ENCODE data around the gene PRKG1. TPM values are rescaled to one million over a fixed set of nuclear protein-coding genes. Genes with fewer than 3 reads are reported as not detected.
"Not testable (repeated sequence)": the region's sequence is repeated elsewhere in the genome, so short reads cannot be mapped to it uniquely, and the experiment has no call there.

PRKG1 gene
- total RNA-seq, 4 donors from 2014 or later: 17.1 to 36.4 (median 25.8) TPM

GRCh38 chr10:52197098-52197497, 1122.8 kb downstream of the PRKG1 start:
- no peak for TF ChIP-seq CTCF (IDR thresholded peaks at IDR 0.05)
- DNase-seq (ENCODE audit: low spot score) (no peak), ATAC-seq (ENCODE audit: low FRiP score) (no peak)

- ATAC-seq (ENCODE audit: low FRiP score) (no peak), DNase-seq (ENCODE audit: low spot score) (no peak)
- TF ChIP-seq CTCF (IDR thresholded peaks at IDR 0.05): no peak
Measured at GRCh38 chr10:52198540-52198939, 1124.3 kb downstream of the PRKG1 start.

- not testable (repeated sequence) for DNase-seq (ENCODE audit: low spot score); ATAC-seq (ENCODE audit: low FRiP score)
Measured at GRCh38 chr10:52204906-52205305, 1130.6 kb downstream of the PRKG1 start.

GRCh38 chr10:52208365-52208764, 1134.1 kb downstream of the PRKG1 start:
- TF ChIP-seq CTCF (IDR thresholded peaks at IDR 0.05): no peak
- no peak for DNase-seq (ENCODE audit: low spot score)
- no peak for ATAC-seq (ENCODE audit: low FRiP score)

GRCh38 chr10:52210161-52210560, 1135.9 kb downstream of the PRKG1 start:
- no peak for TF ChIP-seq CTCF (IDR thresholded peaks at IDR 0.05)
- DNase-seq (ENCODE audit: low spot score) (no peak), ATAC-seq (ENCODE audit: low FRiP score) (no peak)

- DNase-seq (ENCODE audit: low spot score): no peak
- no peak for TF ChIP-seq CTCF (IDR thresholded peaks at IDR 0.05)
- no peak for ATAC-seq (ENCODE audit: low FRiP score)
Measured at GRCh38 chr10:52212062-52212461, 1137.8 kb downstream of the PRKG1 start.

- ATAC-seq (ENCODE audit: low FRiP score) (no peak), DNase-seq (ENCODE audit: low spot score) (no peak)
- TF ChIP-seq CTCF (IDR thresholded peaks at IDR 0.05): no peak
Measured at GRCh38 chr10:52212802-52213201, 1138.5 kb downstream of the PRKG1 start.

GRCh38 chr10:52213321-52213752, 1139.0 kb downstream of the PRKG1 start:
- DNase-seq (ENCODE audit: low spot score) (no peak), ATAC-seq (ENCODE audit: low FRiP score) (no peak)
- no peak for TF ChIP-seq CTCF (IDR thresholded peaks at IDR 0.05)

Measured in omental fat pad (tissue), 4 donors.